Loucy (cell line): ENCODE data around the gene ZMAT5.

Experiments
- H2AFZ ChIP-seq: fragments of 200-600 bp; sonication (generic); 2 replicates; pipeline ENCODE4 v1.6.0; 2016; ENCODE audit warnings: antibody characterized with exemption, mild to moderate bottlenecking, low read length, moderate library complexity
- H3F3A ChIP-seq: fragments of 200-600 bp; 2 replicates; pipeline ENCODE4 v1.6.0; 2016; ENCODE audit warnings: antibody characterized with exemption, low read depth, mild to moderate bottlenecking
- H3K27me3 ChIP-seq: fragments of 200-600 bp; sonication (generic); 2 replicates; pipeline ENCODE4 v1.6.1; 2014; ENCODE audit warnings: low read length, mild to moderate bottlenecking; ENCODE audit not compliant: insufficient read depth, poor library complexity, severe bottlenecking
- H3K36me3 ChIP-seq: fragments of 200-600 bp; sonication (generic); 2 replicates; pipeline ENCODE4 v1.6.1; 2016; ENCODE audit warnings: low read length; ENCODE audit not compliant: insufficient read depth
- H3K4me1 ChIP-seq: fragments of 200-600 bp; sonication (generic); 2 replicates; pipeline ENCODE4 v1.5.1; 2014; ENCODE audit warnings: low read length, mild to moderate bottlenecking; ENCODE audit not compliant: insufficient read depth, poor library complexity, severe bottlenecking
- H3K4me2 ChIP-seq: fragments of 200-600 bp; sonication (generic); 2 replicates; pipeline ENCODE4 v1.6.0; 2014; ENCODE audit warnings: antibody characterized with exemption, low read length, low read depth, mild to moderate bottlenecking; ENCODE audit not compliant: poor library complexity, severe bottlenecking
- H3K4me3 ChIP-seq: fragments of 200-600 bp; sonication (generic); 2 replicates; pipeline ENCODE4 v1.5.1; 2014; ENCODE audit warnings: low read length, mild to moderate bottlenecking, mixed read lengths; ENCODE audit not compliant: poor library complexity, severe bottlenecking
- H3K79me2 ChIP-seq: fragments of 200-600 bp; sonication (generic); 2 replicates; pipeline ENCODE4 v1.6.1; 2014; ENCODE audit warnings: low read length; ENCODE audit not compliant: insufficient read depth
- H3K9ac ChIP-seq: fragments of 200-600 bp; sonication (generic); 2 replicates; pipeline ENCODE4 v1.6.0; 2014; ENCODE audit warnings: mild to moderate bottlenecking, low read depth, low read length, moderate library complexity; ENCODE audit not compliant: poor library complexity, severe bottlenecking
- H3K9me2 ChIP-seq: fragments of 200-600 bp; sonication (generic); replicated peaks from 2 replicates; pipeline ENCODE4 v1.6.1; 2016; ENCODE audit warnings: low read depth, low read length, mixed read lengths
- H3K9me3 ChIP-seq: fragments of 200-600 bp; sonication (generic); 2 replicates; pipeline ENCODE4 v1.6.1; 2014; ENCODE audit warnings: mild to moderate bottlenecking, antibody characterized with exemption, low read length, low read depth; ENCODE audit not compliant: insufficient read depth
- H4K20me1 ChIP-seq: fragments of 200-600 bp; sonication (generic); 2 replicates; pipeline ENCODE4 v1.6.0; 2014; ENCODE audit warnings: antibody characterized with exemption, low read length, mild to moderate bottlenecking; ENCODE audit not compliant: insufficient read depth, poor library complexity, severe bottlenecking
- CTCF ChIP-seq: fragments of 200-600 bp; sonication (generic); conservative IDR thresholded peaks from 2 replicates; pipeline ENCODE4 v1.5.1; 2014; ENCODE audit warnings: mild to moderate bottlenecking, antibody characterized with exemption, low read length
- EZH2phosphoT487 ChIP-seq: fragments of 200-600 bp; IDR thresholded peaks from 2 replicates; pipeline ENCODE4 v1.6.1; 2018; ENCODE audit warnings: antibody characterized with exemption, mild to moderate bottlenecking, moderate library complexity, borderline replicate concordance

ZMAT5 gene

GRCh38 chr22:29813126-29813525 is 46.3 kb upstream of the ZMAT5 start:
- Histone ChIP-seq H4K20me1 (no peaks in the 10 kb centered on the region), H3K9me3 (no peaks in the 10 kb centered on the region), H3K36me3 (peaks cover 47% of the 10 kb centered on the region; the same call in 1 of the 2 replicates), H3K9ac (no peak overlapping the region), H3K4me1 (no peaks in the 10 kb centered on the region), H3K79me2 (no peaks in the 10 kb centered on the region), H2AFZ (no peak overlapping the region), H3K4me2 (no peak overlapping the region), H3K9me2 (no peaks in the 10 kb centered on the region), H3K4me3 (no peak overlapping the region), H3K27me3 (no peaks in the 10 kb centered on the region), H3F3A (no peaks in the 10 kb centered on the region)
- TF ChIP-seq EZH2phosphoT487 (no peak), CTCF (no peak)

- no peaks in the 10 kb centered on the region for H3K27me3 ChIP-seq
These were observed 44.6 kb upstream of the ZMAT5 start for GRCh38 chr22:29811377-29811776.

GRCh38 chr22:29810216-29810615 is 43.4 kb upstream of the ZMAT5 start:
- H3K4me1 ChIP-seq: no peaks in the 10 kb centered on the region

More at GRCh38 chr22:29811377-29811776, 44.6 kb upstream of the ZMAT5 start:
- TF ChIP-seq EZH2phosphoT487: no peak
- TF ChIP-seq CTCF: no peak
- H3K4me1 ChIP-seq: no peaks in the 10 kb centered on the region
- no peak overlapping the region for H3K4me2 ChIP-seq
- H3F3A ChIP-seq: no peaks in the 10 kb centered on the region
- no peaks in the 10 kb centered on the region for H3K9me2 ChIP-seq
- H3K9ac ChIP-seq: no peak overlapping the region
- no peaks in the 10 kb centered on the region for H3K9me3 ChIP-seq
- H3K4me3 ChIP-seq: no peak overlapping the region
- no peaks in the 10 kb centered on the region for H3K79me2 ChIP-seq
- H4K20me1 ChIP-seq: no peaks in the 10 kb centered on the region
- H2AFZ ChIP-seq: no peak overlapping the region
- peaks cover 64% of the 10 kb centered on the region; the same call in 1 of the 2 replicates for H3K36me3 ChIP-seq

More at GRCh38 chr22:29810216-29810615, 43.4 kb upstream of the ZMAT5 start:
- Histone ChIP-seq H3K36me3 (peaks cover 74% of the 10 kb centered on the region; the same call in 1 of the 2 replicates), H3K4me3 (no peak overlapping the region), H3K9me3 (no peaks in the 10 kb centered on the region), H3F3A (no peaks in the 10 kb centered on the region), H3K79me2 (no peaks in the 10 kb centered on the region), H3K9me2 (no peaks in the 10 kb centered on the region), H3K27me3 (no peaks in the 10 kb centered on the region), H3K9ac (no peak overlapping the region), H4K20me1 (no peaks in the 10 kb centered on the region), H3K4me2 (no peak overlapping the region), H2AFZ (no peak overlapping the region)
- TF ChIP-seq CTCF (no peak), EZH2phosphoT487 (no peak)
